GM21381 (cell line): Measurements from ENCODE around the gene CTF1.
"Not testable (repeated sequence)": the region's sequence is repeated elsewhere in the genome, so short reads cannot be mapped to it uniquely, and the experiment has no call there.

ENCODE experiments used
- ATAC-seq: cut with Tn5 transposase; IDR thresholded peaks from one replicate; pipeline ENCODE4 v1.9.1; 2021; ENCODE audit warnings: mild to moderate bottlenecking, moderate library complexity; ENCODE audit not compliant: unreplicated experiment

The CTF1 gene

DNA sequence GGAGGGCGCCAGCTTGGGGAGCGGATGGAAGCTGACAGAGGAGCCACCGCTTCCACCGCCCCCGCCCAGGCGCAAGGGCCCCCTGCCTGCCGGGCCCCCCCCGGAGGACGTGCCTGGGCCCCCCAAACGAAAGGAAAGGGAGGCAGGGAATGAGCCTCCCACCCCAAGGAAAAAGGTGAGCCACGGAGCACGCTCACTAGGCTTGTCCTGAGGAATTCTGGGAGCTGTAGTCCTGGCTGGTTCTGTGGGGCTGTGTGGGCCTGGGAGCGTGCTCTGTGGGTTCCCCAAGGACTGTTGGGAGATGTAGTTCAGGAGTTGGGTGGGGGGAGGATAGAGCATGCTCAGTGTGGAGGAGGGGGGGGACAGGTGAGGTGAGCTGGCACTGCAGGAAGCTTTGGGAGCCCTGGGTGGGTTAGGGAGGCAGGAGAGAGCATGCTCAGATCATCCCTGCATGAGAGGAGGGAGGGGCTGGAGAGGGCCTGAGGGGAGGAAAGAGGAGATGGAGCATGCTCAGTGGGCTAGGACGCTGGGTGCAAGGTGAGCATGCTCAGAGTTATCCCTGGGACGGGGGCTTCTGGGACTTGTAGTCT lies 31.5 kb downstream of the CTF1 start:
- no peak for ATAC-seq

DNA sequence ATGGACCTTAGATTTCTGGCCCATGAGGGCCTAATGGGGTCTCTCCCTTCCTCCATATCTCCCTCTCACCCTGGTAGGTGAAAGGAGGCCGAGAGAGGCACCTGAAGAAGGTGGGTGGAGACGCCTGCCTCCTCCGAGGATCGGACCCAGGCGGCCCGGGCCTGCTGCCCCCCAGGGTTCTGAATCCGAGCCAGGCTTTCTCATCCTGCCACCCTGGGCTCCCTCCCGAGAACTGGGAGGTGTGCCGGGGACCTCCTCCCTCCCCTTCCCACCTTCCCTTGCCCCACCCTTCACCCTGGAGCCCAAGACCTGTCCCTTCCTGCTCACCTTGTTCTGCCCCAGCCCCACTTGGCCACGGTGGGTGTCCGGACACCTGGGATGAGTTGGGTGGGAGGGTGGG lies 32.0 kb downstream of the CTF1 start:
- no peak for ATAC-seq

DNA sequence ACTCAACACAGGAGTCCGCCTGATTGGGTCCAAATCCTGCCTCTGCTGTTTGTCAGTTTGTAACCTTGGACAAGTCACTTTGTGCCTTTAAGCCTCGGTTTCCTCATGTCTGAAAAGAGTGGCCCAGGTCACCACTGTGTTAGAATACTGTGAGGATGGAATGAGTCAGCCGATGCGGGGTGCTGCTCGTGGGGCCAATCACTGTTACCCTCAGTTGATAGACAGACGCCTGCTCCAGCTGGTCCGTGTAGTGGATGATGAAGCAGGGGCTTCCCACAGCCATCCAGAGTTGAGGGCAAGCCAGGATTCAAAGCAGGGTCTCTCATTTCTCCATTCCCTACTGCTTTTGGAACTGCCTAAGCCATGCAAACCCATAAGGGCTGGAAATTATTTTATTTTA lies 32.8 kb downstream of the CTF1 start:
- no peak for ATAC-seq

DNA sequence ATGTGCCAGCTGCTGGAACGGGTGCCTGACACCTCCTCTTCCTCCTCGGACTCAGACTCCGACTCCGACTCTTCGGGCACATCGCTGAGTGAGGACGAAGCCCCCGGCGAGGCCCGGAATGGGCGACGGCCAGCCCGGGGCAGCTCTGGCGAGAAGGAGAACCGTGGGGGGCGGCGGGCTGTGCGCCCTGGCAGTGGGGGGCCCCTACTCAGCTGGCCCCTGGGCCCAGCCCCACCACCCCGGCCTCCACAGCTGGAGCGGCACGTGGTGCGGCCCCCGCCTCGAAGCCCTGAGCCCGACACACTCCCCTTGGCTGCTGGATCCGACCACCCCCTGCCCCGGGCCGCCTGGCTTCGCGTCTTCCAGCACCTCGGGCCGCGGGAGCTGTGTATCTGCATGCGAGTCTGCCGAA lies 33.8 kb downstream of the CTF1 start:
- no peak for ATAC-seq

DNA sequence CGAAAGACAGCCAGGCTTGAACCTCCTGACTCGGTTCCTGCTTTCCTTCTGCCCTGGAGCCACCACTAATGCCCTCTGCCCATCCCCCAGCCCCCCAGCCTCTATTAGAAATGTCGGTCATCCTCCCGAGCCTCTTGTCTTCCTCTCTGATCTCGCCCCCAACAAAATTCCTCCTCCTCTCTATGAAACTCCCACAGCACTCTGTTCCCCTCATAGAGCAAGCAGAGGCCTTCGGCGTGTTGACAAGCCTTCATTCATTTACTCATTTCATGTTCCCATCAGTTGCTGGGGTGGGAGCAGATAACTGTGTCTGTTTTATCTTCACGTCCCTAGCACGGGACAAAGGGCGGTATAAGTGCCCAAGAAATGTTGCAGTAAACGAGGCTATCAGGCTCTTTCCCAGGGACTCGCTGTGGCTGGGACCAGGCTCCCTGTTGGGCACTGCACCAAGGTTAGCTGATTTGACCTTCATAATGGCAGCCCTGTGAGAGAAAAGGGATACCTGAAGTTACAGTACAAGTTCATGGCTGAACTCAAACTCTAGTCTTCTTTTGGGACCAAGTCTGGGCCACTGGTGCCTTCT lies 34.7 kb downstream of the CTF1 start:
- ATAC-seq = no peak

DNA sequence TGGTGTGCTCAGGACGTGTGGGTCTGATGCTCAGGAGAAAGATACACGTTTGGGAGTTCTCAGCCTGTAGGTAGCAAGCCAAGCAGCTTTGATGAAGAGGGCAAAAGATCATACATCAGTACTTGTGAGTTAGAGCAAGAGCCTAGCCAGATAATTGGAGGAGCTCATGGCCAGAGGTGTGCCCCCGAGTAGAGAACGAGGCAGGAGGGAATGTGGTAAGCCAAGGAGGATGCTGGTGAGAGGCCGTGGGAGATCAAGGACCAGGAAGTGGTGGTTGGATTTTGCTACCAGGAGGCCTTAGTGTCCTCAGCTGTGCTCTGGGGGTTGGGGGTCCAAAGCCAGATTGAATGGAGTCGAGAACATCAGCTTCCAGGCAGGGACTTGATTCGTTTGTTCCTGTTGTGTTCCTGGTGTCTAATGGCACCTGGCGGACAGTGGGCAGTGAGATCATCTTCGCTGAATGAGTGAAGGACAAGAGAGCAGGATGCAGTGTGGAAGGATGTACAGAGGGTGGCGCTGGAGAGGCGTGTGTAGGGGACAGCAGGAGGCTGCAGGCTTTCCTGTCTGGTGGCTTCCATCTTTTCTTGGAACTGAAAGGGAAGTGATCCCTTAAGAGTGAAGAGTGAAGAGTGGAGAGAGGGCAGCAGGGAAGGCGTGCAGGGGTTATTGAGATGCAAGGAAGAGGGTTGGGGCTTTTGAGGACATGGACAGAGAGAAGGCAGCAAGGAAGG lies 38.6 kb downstream of the CTF1 start:
- ATAC-seq = no peak

DNA sequence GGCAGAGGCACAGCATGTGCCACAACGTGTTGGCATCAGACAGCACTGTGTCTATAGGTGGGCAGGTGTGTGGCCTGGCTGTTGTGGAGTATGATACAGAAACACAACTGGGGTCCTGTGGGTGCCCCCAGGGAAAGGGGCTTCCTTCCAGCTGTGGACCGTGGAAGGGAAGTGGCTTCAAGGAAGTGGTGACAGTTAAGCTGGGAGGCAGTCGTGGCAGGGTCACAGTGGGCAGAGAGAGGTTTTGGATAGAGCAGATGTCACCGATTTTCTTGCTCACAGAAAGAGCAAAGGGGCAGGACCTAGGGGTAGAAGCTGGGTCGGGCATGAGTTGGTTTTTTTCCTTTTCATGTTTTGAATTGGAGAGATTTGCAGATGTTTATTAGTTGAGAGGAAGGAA lies 41.3 kb downstream of the CTF1 start:
- no peak for ATAC-seq

DNA sequence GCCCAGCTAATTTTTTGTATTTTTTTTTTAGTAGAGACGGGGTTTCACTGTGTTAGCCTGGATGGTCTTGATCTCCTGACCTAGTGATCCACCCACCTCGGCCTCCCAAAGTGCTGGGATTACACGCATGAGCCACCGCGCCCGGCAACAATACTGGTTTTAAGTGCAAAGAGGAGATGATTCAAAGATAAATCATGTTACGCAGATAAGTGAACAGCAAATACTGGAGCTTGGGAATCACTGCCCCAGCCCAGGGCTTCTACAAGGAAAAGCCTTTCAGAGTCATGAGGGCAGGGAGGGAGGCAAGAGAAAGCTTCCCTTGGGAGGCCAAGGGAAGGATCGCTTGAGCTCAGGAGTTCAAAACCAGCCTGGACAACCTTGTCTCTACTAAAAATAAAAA lies 43.2 kb downstream of the CTF1 start:
- ATAC-seq = not testable (repeated sequence)

DNA sequence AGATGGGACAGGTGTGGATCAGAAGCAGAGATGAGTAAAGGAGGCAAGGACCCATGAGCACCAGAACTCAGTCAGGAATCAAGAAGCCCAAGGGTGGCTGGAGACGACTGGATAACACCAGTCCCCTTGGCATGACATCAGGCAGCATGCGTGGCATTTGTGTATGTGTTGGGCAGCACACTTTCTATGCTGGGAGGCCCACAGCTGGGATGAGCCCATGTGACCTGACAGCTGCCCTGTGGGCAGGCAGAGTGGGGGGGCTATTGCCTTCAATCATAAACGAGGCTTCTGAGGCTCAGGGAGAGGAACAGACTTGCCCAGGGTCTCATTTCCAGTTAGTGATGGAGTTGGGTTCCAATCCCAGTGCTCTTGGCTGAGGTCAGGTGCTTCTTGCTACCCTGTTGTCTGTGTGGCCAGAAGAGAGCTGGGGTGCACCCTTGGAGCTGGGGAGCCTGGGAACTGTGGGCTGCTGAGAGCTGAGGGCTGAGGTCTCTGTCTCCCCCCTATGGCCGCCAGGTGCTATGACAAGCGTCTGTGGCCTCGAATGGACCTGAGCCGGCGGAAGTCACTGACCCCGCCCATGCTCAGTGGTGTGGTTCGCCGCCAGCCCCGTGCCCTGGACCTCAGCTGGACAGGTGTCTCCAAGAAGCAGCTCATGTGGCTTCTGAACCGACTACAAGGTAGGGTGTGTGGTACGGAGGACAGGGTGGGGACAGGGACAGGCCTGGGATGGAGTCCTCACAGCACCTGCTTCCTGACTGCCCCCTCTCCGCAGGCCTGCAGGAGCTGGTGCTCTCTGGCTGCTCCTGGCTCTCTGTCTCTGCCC lies 45.4 kb downstream of the CTF1 start:
- ATAC-seq = peak; percentile 80

DNA sequence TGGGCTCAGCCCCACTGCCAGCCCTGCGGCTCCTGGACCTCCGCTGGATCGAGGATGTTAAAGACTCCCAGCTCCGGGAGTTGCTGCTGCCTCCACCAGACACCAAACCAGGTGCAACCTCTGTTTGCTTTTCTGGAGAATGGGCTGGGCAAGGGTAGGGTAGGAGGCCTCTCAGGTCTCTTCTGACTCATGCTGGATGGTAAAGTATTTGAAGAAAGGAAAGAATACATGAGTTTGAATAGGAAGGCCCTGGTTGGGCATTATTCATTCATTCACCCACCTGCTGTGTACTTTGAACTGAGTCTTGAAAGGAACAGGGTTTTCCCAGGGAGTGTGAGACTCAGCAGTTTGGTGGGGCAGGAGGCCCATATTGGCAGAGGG lies 46.0 kb downstream of the CTF1 start:
- no peak for ATAC-seq

DNA sequence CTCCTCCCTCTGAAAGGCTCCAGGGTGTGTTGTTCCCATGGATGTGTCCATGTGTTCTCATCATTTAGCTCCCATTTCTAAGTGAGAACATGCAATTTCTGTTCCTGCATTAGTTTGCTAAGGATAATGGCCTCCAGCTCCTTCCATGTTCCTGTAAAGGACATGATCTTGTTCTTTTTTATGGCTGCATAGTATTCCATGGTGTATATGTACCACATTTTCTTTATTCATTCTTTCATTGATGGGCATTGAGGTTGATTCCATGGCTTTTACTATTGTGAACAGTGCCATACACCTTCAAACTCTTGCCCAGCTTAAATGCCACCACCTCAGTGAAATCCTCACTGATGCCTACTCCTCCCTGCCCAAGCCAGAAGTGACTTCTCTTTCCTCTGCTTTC lies 47.9 kb downstream of the CTF1 start:
- no peak for ATAC-seq

DNA sequence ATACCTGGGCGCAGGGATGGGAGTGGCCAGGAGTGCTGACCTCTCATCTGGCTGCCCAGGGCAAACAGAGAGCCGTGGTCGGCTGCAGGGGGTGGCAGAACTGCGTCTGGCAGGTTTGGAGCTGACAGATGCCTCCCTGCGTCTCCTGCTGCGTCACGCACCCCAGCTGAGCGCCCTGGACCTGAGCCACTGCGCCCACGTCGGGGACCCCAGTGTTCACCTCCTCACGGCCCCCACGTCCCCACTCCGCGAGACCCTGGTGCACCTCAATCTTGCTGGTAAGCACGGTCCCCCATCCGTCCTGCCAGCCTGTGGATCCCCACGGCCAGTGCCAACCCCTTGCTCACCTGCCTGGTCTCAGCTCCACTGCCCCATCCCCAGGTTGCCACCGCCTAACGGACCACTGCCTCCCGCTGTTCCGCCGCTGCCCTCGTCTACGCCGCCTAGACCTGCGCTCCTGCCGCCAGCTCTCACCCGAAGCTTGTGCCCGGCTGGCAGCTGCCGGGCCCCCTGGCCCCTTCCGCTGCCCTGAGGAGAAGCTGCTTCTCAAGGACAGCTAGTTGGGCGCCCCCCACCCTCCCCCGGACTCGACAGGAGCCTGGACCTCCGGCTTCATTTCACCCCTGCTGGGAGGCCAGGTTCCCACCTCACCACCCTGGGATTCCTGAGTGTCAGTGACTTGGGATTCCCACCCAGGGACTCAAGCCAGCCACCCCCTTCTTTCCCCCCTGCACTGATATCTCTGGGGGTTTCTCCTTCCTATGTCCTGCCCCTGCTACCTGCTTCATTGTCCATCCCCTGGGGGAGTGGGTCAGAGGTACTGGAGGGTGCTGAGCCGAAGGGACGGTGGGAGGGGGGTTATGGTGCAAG lies 50.5 kb downstream of the CTF1 start:
- ATAC-seq = no peak

DNA sequence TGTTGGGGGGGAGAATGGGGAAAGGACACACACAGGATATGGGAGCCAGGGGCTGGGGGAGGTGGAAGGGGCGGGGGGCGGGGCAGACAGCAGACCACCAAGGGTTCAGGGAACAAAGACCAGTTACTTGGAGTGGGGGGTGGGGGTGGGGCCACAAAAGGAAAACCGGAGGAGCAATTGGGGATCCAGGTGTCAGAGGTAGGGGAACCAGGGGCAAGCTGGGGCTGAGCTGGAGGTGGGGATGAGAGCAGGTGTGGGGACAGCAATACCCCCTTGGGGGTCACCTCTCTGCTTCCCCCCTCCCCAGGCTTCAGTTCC lies 51.1 kb downstream of the CTF1 start:
- no peak for ATAC-seq

DNA sequence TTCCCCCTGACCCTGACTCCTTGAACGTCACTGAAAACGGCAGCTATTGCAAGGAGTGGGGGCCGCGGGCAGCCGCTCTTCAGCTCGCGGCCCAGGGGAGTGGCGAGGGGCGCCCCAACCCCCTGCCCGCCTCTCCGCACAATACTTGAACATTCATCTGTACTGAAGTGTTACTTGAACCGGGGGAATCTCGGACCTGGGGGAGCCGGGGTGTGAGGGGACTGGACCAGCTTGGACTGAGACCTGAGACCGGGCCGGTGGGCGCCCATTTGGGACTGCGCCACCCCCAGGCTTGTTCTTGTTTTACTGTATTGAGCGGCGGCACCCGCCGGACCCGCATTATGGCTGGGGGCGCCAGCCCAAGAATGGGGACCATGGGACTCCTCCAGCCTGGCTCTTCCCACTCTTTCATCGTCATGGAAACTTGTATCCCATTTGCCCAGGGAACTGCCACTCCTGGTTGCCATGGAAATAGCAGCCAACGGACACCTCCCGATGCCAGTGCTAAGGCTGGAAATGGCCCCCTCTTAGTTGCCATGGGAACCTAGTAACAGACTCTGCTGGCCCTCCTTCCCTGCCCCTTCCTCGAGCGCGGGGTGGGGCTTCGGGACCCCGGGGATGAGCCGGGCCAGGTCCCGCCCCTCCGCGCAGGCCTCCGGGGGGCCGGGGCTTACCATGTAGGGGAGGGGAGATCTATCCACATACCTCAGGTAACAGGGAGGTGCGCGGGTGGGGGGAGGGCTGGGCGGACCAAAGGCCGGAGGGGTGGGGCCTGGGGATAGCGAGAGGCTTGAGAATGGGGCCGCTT lies 51.6 kb downstream of the CTF1 start:
- ATAC-seq = no peak

DNA sequence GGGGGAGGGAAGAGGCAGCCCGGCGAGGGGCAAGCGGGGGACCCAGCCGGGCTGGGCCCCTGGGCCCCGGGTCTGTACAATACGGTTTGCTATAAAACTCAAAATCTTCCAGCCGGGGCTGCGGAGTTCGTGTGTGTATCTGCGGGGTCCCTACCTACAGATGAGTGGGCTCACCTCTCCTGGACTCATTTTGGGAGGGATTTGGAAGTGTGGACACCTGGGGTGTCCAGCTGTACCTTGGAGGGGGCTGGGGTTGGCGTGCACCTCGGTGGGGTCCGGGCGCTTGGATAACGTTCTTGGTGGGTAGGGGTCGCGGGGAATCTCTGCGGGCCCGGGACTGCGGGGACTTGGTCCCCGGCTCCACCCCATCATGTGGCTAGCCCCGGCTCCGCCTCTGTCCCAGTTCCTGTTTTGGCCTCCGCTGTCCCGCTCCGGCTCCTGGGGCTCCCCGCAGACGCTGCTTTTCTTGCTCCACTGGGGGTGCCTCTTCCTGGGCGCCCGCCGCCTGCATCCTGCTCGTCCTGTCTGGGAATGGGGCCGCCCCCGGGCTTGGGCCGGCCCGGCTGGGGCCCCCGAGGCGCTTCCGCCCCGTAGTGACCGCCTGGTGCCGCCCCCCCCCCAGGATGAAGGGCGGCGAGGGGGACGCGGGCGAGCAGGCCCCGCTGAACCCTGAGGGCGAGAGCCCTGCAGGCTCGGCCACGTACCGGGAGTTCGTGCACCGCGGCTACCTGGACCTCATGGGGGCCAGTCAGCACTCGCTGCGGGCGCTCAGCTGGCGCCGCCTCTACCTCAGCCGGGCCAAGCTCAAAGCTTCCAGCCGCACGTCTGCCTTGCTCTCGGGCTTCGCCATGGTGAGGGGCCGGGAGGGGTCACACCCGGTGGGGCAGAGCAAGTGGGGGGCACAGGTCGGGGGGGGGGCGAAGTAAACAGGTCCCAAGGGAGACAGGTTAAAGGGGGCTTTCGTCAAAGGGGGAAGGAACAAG lies 52.5 kb downstream of the CTF1 start, which contains the start of gene ORAI3:
Gene ORAI3 (plus strand): TSS at position 402 of the 983 bp plus-strand sequence. CDS start 222 bp downstream, at position 624.
- peak; percentile 57 for ATAC-seq

DNA sequence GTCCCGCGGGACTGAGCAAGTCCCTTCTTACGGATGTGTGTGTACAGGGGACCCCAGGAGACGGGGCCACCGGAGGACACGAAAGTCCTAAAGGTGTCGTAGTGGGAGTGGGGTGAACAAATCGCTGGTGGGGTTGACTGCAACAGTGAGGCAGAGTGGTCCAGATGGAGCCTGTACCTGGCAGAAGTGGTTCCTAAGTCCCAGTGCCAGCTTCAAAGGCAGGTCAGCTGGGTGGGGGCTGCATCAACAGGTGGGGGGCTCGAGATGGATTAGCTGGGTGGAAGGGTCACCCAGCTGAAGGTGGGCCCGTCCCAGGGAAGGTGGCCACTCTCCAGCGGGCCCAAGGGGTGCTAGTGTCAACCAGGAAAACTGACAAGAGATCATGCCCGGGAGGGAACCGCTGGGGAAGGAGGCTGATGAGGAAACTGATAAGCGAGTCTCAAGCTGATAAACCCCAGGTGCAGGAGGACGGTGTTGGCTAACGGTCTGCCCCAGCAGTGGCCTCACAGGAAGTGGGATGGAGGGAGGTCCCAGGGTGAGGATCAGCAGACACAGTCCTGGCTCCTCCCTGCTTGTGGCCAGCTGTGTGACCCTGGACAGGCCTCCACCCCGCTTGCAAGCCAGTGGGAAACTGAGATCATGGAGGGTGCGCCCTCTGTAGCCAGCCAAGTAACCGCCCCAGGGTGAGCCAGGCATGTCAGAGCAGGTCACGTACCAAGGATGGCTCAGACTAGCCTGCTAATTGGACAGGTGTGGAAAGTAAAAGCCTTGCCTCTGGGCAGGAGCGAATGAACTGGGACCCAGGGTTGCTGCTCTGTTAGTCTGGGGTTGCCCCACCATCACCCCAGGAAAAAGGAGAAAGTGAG lies 53.5 kb downstream of the CTF1 start:
- ATAC-seq = peak; percentile 43

DNA sequence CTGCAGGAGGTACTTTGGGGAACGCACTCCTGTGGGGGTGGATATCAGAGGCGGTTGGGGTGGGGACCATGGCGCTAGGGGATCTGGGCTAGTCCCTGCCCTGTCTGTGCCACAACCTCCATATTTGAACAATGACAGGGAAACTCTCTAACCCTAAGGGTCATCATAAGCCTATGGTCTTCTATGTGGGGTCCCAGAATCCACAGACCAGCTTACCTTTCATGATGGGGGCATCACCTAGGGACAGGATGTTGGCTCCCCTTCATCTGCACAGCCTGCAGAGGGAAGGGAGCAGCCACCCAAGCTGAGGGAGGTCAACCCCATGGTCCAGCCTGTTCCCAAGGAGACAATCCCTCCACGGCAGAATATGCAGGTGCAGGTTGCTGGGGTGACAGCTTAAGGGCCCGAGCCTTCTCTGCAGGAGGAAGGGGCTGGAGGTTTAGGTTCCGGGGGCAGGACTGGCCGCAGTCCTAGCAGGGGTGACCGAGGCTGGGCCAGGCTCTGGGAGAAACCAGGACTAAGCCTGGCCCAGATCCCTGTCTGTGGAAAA lies 54.2 kb downstream of the CTF1 start:
- no peak for ATAC-seq

DNA sequence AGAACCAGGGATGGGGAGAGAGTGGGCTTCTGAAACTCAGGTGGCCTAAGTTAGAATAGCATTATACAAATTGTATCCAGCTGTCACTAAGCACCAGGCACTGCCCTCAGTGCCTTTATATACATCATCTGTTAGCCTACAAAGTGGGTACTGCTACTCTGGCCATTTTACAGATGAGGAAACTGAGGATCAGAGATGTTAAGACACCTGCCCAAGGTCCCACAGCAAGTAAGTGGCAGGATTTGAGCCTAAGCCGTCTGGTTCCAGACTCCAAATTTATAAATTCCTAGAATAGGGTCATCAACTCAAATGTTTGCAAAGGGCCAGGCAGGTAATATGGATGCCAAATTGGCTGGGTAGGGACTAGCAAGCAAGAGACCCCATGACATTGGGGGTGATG lies 54.8 kb downstream of the CTF1 start:
- ATAC-seq = no peak
